Lung (tissue), 16 donors: Measurements from ENCODE around the gene RPRM. TPM values are rescaled to one million over a fixed set of nuclear protein-coding genes. Genes with fewer than 3 reads are reported as not detected.

Experiments used
- ATAC-seq: fragments of 200-7000 bp; cut with Tn5 transposase; one replicate; pipeline ENCODE4 v1.9.1; 2020; ENCODE audit warnings: moderate number of reproducible peaks; ENCODE audit not compliant: insufficient read depth, low FRiP score
- DNase-seq, 3 donors: peaks; one replicate each; pipeline ENCODE4 v3.0.0-alpha.2; 2013 to 2017
- H3K27ac ChIP-seq, 2 donors: one replicate each; pipeline ENCODE4 v1.5.1; 2013; ENCODE audit warnings: mild to moderate bottlenecking in 2 of 2, moderate library complexity in 2 of 2, control low read depth in 1 of 2, inconsistent platforms in 1 of 2, low read depth in 1 of 2, low read length in 1 of 2
- H3K27me3 ChIP-seq, 3 donors: one replicate each; pipeline ENCODE4 v1.5.1; 2013; ENCODE audit warnings: low read length in 2 of 3; ENCODE audit not compliant: control insufficient read depth in 3 of 3, insufficient read depth in 3 of 3
- H3K36me3 ChIP-seq, 4 donors: one replicate each; pipeline ENCODE4 v1.5.1; 2013; ENCODE audit warnings: low read length in 4 of 4, mild to moderate bottlenecking in 1 of 4, moderate library complexity in 1 of 4; ENCODE audit not compliant: control insufficient read depth in 4 of 4, insufficient read depth in 4 of 4
- H3K4me1 ChIP-seq, 5 donors: one replicate each; pipeline ENCODE4 v1.5.1; 2013; ENCODE audit warnings: low read length in 5 of 5, mild to moderate bottlenecking in 2 of 5, moderate library complexity in 1 of 5; ENCODE audit not compliant: control insufficient read depth in 5 of 5, insufficient read depth in 5 of 5
- H3K4me3 ChIP-seq: one replicate; pipeline ENCODE4 v1.5.1; 2013; ENCODE audit warnings: mild to moderate bottlenecking, control low read depth, moderate library complexity
- H3K9ac ChIP-seq, 2 donors: one replicate each; pipeline ENCODE4 v1.5.1; 2013; ENCODE audit warnings: low read length in 2 of 2, control low read depth in 1 of 2; ENCODE audit not compliant: insufficient read depth in 1 of 2
- H3K9me3 ChIP-seq, 4 donors: one replicate each; pipeline ENCODE4 v1.5.1; 2013; ENCODE audit warnings: low read length in 3 of 4, mild to moderate bottlenecking in 1 of 4, moderate library complexity in 1 of 4; ENCODE audit not compliant: control insufficient read depth in 4 of 4, insufficient read depth in 3 of 4
- CTCF ChIP-seq: IDR thresholded peaks from 2 replicates; pipeline ENCODE4 v1.5.1; 2012; ENCODE audit warnings: mild to moderate bottlenecking; ENCODE audit errors: control extremely low read depth, extremely low read depth
- WGBS, 2 donors: extraction: QIAGEN DNeasy Blood & Tissue Kit; methylation state at CpG; one replicate each; pipeline ENCODE4 v1.1.7; 2013; 5-methylcytosine and 5-hydroxymethylcytosine counted together
- long read RNA-seq, 5 donors: transcript quantifications; one replicate each; lab custom pipeline, GENCODE V29; 2026
- polyA plus RNA-seq, 2 donors: library from polyadenylated mRNA; stranded (reverse); fragments of 200-250 nt; gene quantifications; one replicate each; pipeline ENCODE4 v1.2.1, GENCODE V29; 2013
- total RNA-seq, 2 donors: library from RNA; depleted of rRNA in 1 of 2; stranded (reverse); fragments of >200 nt in 1 of 2; gene quantifications; one replicate each; pipeline ENCODE4 v1.2.1, GENCODE V29; 2014 to 2021
- donor health status: control.
- donor health status: control.
- donor health status: Bipolar disorder and iron deficiency.
- donor health status: healthy.
- donor health status: DM: yes; HTN: yes; CAD: no.

RPRM gene
- total RNA-seq (1 to 10 TPM; 1.5 to 1.9 TPM), polyA plus RNA-seq (under 1 TPM; 0.50 to 0.73 TPM)
- long read RNA-seq, donor 1, partial matches to known transcripts: 0 of 2 reads
- long read RNA-seq, donor 1, other reads (novel, unspliced or antisense): 0 of 2 reads
- long read RNA-seq, donor 2, partial matches to known transcripts: 0 of 1 reads
- long read RNA-seq, donor 2, other reads (novel, unspliced or antisense): 0 of 1 reads
- long read RNA-seq, donor 3: 0 reads
- long read RNA-seq, donor 4: 0 reads
- long read RNA-seq, donor 5, transcript RPRM-201 (1 exons, 1,471 nt): major isoform, 7 of 7 reads
- long read RNA-seq, donor 5, partial matches to known transcripts: 0 of 7 reads
- long read RNA-seq, donor 5, other reads (novel, unspliced or antisense): 0 of 7 reads

- TF ChIP-seq CTCF: peak; percentile 23
- Histone ChIP-seq H3K27ac (no peak within 1 kb of the TSS), H3K9me3 (no peaks in the 10 kb centered on the region), H3K4me3 (peak within 1 kb of the TSS; percentile 36), H3K9ac (no peak within 1 kb of the TSS), H3K27me3 (peaks cover 4 to 52% (median 46%) of the 10 kb centered on the region in 3 donors), H3K4me1 (peaks cover 0 to 27% (median 7%) of the 10 kb centered on the region in 5 donors), H3K36me3 (no peaks in the 10 kb centered on the region)
- 1 to 2% methylated on average over 82 to 93 of the region's 93 CpGs for WGBS, 2 donors
- DNase-seq (peak; percentile 68 to 80 (median 76)), ATAC-seq (peak; percentile 91)
Observed at GRCh38 chr2:153478289-153479261, at the start of gene RPRM. TSS of gene RPRM (minus strand) at chr2:153478762. CDS start at chr2:153478565, 197 bp downstream.

GRCh38 chr2:153519257-153519875 lies 40.8 kb upstream of the RPRM start:
- no peaks in the 10 kb centered on the region for H3K4me1 ChIP-seq
- no peak overlapping the region for H3K9ac ChIP-seq
- 0% methylated on average over 1 of the region's 1 CpG for WGBS, 2 donors
- no peak overlapping the region for H3K27ac ChIP-seq
- DNase-seq (peak; percentile 49 to 65 (median 57)), ATAC-seq (no peak)
- peaks cover 0 to 3% (median 0%) of the 10 kb centered on the region in 4 donors for H3K9me3 ChIP-seq
- no peaks in the 10 kb centered on the region for H3K27me3 ChIP-seq
- H3K4me3 ChIP-seq: no peak overlapping the region
- no peaks in the 10 kb centered on the region for H3K36me3 ChIP-seq
- TF ChIP-seq CTCF: peak; percentile 31

GRCh38 chr2:153512331-153512730 lies 33.8 kb upstream of the RPRM start:
- H3K27ac ChIP-seq: no peak overlapping the region
- H3K4me1 ChIP-seq: no peaks in the 10 kb centered on the region
- no peaks in the 10 kb centered on the region for H3K36me3 ChIP-seq
- no peak for DNase-seq
- no peak overlapping the region for H3K9ac ChIP-seq
- no peak for ATAC-seq
- TF ChIP-seq CTCF: no peak
- H3K27me3 ChIP-seq: no peaks in the 10 kb centered on the region
- no peak overlapping the region for H3K4me3 ChIP-seq
- WGBS, 2 donors: 65 to 74% methylated on average over 4 of the region's 4 CpGs
- H3K9me3 ChIP-seq: peaks cover 0 to 7% (median under 1%) of the 10 kb centered on the region in 4 donors
